NCI-H1436 treated with DMSO at 0.1 percent for 48 hours (cell line): ENCODE results near the gene SLC43A1.

Experiments used
- DNase-seq: peaks from one replicate; lab custom pipeline; 2025; lab: John Stamatoyannopoulos, UW

Gene SLC43A1

GRCh38 chr11:57497303-57498247, 17.9 kb downstream of the SLC43A1 start:
- no peak for DNase-seq

- no peak for DNase-seq
Measured at GRCh38 chr11:57496109-57496820, 19.2 kb downstream of the SLC43A1 start.

- no peak for DNase-seq
Measured at GRCh38 chr11:57493507-57494503, 21.7 kb downstream of the SLC43A1 start.

DNA sequence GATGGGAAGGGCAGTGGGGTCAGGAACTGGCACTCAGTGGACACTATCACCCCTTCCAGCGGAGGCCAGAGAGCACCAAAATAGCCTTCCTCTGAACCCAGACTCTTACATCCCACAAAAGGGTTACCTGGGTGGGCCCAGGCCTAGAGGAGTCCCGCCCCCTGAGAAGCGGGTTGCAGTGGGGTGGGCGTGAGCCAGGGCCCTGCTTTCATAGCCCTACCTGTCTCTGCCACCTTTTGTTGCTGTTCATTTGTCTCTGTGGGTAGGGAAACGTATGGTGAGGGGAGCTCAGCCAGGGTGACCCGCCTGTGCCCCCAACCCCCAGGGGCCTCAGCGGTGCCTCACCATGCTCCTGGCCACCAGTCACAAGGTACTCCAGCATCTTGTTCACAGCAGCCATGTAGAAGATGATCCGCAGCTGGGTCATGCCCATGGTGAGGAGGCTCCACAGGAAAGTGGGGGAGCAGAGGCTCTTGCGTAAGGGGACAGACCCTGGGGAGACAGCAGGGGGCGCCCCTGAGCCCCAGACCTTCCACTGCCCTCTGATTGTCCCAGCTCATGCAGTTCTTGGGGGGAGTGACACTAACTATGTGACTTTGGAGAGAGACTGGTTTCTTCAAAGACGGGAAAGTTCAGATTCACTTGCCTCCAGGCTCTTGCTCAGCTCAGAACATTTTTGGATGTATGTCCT, 24.0 kb downstream of the SLC43A1 start:
- no peak for DNase-seq

- no peak for DNase-seq
Measured at GRCh38 chr11:57490456-57491248, 24.9 kb downstream of the SLC43A1 start.

DNA sequence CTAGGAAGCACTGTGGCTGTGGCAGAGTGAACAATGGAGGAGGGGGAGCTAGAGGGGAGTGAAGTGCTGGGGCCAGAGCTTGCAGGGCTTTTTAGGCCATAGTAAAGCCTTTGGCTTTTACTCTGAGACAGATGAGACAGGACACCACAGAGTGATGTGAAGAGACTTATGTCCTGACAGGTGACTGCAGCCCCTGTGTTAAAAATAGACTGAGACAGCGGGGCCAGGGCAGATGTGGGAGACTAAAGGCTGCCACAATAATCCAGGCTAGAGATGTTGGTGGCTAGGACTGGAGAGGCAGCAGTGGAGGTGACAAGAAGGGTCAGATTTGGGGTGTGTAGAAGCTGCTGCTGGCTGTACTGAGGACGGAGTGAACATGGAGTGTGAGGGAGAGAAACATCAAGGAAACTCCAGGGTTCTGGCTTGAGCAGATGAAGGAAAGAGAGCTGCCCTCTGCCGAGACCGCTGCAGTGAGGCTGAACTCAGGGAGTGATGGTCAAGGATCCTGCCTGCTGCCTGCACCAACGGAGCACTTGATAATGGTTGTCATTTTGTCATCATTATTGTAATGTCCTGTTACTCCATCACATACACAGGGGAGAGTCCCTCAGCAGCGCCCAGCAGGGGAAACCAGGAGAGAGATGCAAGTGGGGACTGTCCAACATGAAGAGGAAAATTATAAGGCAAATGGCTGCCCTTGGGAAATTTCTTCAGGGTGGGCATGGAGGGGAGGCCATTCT, 27.4 kb downstream of the SLC43A1 start:
- DNase-seq: no peak

DNA sequence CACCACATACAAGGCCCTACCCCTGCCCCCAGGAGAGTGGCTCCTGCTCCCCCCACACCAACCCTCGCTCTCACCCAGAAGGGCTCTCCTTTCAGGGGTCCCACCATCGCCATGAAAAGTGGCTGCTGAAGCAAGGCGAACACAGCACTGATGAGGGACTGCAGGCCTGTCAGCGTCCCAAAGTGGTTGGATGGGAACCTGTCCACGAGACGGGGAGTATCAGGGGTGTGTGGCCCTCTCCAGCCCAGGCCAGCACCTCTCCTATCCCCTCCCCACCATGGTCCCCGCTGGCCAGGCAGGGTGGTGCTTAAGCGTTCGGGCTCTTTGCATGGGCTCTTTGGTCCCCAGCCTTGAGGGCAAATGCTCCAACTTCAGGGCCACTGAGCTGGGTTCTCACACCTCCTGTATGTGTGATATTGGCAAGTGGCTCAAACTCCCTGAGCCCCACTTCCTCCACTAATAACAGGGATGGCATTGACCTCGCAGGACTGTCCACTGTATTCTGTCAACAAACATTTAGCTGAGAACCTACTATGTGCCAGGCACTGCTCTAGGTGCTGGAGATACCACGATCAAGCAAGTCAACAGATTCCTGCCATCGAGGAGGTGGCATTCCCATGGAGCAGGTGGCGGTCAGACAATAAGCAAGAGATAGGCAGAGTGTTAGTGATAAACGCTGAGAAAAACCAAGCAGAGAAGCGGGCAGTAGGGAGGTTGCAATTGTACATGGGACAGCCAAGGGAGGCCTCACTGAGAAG, 28.3 kb downstream of the SLC43A1 start:
- no peak for DNase-seq

DNA sequence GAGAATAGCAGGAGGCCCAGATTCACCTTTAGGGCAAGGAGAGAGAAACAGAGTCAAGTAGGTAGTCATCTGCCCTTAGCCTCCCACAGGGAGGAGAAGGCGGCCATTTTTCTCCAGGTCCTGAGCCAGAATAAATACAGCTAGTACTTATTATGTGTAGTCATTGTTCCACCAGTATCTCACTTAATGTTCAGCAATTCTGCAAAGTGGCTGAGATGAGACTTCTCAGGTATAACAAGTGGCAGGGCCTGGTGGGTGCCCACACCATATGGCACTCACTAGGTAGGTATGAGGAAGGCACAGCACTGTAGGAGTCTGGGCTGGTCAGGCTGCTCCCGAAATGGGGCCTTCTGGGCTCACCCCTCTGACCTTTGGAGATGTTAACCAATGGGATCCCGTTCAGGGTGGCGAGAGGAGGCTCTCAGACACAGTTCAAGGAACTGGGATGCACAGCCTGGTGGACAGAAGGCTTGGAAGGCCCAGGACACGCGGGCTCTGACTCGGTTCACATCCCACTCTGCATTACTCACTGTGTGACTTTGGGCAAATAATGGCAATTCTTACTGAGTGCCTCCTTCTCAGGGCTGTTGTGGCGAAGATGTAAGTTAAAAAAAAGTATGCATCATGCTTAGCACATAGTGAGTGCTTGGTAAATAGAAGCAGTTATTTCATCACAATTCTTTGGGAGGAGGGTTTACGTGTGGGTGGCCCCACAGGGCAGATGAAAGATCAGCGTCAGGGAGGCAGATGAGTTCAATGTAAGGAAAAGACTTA, 30.1 kb downstream of the SLC43A1 start:
- DNase-seq: no peak

- DNase-seq: no peak
Measured at GRCh38 chr11:57484141-57484710, 31.3 kb downstream of the SLC43A1 start.

DNA sequence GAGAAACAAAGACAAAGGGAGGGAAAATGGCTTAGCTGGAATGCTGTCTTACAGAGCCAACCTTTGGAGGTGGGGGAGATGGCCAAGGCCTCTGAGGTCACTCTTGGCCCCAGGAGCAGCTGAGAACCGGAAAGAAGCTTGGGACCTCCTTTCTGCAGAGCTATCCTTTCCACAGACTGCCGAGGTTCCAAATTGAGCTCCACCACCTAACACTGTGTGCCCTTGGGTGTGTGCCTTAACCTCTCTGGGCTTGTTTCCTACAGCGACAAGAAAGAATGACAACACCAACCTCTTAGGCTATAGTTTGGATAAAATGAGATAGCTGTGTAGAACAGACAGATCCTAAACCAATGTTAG, 32.0 kb downstream of the SLC43A1 start:
- no peak for DNase-seq

GRCh38 chr11:57482782-57483561, 32.5 kb downstream of the SLC43A1 start:
- no peak for DNase-seq

DNA sequence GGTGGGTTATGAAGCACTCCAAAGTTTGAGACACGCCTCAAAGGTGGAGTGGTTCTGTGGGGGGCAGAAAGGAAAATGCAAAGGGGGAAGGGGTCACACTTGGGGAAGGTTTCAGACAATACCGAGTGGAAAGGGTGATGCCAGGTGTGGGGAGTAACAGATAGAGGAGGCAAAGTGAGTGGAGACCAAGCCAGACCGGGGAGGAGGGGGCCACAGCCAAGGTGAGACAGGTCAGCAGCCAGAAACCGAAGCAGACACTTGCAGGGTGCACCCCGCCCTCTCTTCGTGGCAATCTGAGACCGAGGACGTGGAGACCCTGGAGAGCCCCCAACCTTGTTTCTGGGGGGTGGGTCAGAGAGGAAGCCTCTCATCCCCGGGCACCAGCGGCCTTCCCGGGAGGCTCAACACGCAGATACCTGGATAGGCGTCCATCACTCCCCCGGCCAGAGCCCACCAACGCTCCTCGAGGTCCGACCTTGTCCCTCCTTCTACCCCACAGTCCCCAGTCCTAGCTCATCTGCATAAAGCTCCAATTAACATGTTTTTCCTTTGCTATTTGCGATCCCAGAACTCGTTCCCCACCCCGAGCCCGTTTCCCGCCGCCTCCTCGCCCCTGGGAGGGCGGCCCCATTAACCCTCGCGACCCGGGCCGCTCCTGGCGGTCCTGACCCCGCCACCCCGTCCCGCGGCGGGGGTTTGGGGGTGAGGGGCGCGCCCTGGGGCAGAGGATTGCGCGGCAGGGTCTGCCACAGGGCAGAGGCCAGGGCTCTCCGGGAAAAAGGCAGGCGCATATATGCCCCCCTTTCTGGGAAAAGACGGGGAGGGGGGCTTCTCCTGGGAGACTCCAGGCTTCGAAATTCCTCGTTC, 33.4 kb downstream of the SLC43A1 start:
- DNase-seq: no peak

GRCh38 chr11:57481315-57481714, 34.2 kb downstream of the SLC43A1 start:
- no peak for DNase-seq

DNA sequence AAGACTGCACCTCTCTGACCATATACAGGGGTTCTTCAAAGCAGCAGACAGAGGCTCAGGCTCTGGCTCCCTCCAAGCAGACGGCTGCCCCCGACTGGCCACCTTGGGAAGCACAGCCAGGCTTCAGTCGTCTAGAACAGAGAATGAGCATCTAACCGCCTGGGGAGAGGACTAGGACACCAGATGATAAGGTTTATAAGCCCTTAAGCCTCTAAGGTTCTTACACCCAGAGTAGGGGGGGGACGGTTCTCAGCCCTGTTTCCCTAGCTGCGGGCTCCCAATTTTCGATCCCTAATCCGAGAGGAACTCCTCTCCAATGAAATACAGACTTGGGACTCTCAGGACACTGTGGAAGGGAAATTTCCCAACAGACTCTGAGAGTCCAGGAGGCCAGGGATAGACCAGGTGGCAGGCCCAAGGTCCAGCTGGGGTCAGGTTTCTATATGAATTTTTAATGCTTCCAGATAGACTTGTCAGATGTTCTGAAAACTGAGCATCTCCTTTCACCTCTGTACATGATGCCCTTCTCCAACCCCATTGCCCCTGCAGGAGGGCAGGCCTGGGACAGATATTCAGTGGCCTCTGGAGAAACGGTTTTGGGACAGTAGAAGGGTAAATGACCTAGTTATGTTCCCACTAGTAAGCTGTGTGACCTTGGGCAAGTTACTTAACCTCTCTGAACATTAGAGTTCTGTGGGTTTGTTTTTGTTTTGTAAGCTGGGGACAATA, 34.9 kb downstream of the SLC43A1 start:
- no peak for DNase-seq

DNA sequence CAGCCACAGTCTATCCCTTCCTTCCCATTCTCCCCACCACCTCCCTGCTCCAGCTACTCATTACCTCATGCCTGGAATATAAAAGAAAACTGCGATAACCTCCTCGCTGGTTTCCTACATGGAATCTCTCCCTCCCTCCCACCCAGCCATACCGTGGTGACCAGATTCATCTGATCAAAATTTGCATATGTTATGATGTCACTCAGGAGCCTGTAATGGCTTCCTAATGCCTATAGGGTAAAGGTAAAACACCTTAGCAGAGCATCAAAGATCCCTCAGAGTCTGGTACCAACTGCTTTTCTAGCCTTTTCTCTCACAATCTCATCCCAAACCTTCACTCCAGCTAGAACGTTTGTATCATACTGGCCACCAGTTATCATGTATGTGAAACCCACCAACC, 35.6 kb downstream of the SLC43A1 start:
- DNase-seq: no peak
